Activated CD8-positive, alpha-beta memory T cell treated with anti-CD3 and anti-CD28 coated beads, Interleukin-2, amount 50 U/mL, for 24 hours (primary cell): ENCODE data around the gene KCNIP4.
"Not testable (repeated sequence)": the region's sequence is repeated elsewhere in the genome, so short reads cannot be mapped to it uniquely, and the experiment has no call there.

Source experiments
- DNase-seq: peaks from one replicate; pipeline ENCODE4 v3.0.0-alpha.2; 2020; ENCODE audit errors: extremely low read depth

Gene KCNIP4

DNA sequence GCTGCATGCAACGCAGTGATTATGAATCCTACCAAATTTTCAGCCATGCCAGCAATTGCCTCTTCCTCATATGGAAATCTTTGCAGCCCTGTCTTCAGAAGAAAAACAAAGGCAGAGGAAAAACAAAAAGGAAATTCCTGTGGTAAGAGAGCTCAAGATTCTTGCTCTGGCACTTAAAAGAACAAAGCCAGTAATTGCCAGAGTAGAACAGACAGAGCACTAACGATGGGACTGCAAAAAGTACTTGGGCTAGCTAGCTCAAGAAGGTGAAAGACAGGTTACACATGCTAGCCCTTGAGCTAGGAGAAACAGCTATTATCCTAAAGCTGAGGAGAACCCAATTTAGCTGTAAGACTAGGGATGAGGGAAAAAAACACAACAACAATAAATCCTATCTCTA, 582.3 kb downstream of the KCNIP4 start:
- DNase-seq = no peak

GRCh38 chr4:21363701-21364100, 584.9 kb downstream of the KCNIP4 start:
- DNase-seq = no peak

DNA sequence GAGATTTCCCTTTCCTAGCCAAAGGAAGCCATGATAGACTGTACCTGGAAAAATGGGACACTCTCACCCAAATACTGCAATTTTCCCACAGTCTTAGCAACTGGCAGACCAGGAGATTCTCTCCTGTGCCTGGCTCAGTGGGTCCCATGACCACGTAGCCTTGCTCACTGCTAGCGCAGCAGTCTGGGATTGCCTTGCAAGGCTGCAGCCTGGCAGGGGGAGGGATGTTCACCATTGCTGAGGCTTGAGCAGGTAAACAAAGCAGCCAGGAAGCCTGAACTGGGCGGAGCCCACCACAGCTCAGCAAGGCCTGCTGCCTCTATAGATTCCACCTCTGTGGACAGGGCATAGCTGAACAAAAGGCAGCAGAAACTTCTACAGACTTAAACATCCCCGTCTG, 596.2 kb downstream of the KCNIP4 start:
- DNase-seq = not testable (repeated sequence)

DNA sequence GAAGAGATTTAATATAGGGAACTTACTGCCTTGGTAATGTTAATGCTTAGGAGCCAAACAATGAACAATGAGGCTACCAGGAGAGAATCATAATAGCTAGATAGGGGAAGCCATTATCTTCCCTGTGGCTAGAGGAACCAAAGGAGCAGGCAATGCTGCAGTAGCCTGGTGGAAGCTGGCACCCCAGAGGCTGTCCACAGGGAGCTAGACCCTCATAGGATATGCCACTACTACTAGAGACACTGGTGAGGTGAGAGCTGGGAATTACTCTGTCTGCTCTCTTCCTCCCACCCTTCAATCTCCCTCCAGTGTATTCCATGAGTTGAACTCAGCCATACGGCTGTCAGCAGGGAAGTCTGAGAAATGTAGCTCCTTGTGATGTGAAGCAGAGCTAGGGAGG, 601.4 kb downstream of the KCNIP4 start:
- no peak for DNase-seq

GRCh38 chr4:21327976-21328700, 620.4 kb downstream of the KCNIP4 start:
- no peak for DNase-seq

DNA sequence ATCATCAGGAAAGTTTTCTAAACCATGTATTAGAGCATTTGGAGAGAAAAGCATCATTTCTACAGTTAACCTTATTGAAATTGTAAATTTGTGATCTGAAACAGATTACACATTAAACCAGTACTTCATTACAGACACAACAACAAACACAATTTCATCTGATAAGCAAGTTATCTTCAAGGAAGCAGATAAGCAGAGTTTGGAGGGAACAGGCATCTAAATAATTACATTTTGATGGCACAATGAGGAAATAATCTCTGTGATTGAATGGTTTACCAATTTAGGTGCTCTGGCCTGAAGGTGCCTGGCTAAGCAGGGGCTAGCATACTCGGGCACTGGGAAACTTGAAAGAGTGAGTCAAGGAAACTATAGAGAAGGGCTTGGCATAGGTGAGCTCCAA, 628.5 kb downstream of the KCNIP4 start:
- no peak for DNase-seq

- DNase-seq = no peak
Observed at GRCh38 chr4:21307709-21308108, 640.9 kb downstream of the KCNIP4 start.

- DNase-seq = no peak
Observed at GRCh38 chr4:21304540-21304887, 644.1 kb downstream of the KCNIP4 start.

DNA sequence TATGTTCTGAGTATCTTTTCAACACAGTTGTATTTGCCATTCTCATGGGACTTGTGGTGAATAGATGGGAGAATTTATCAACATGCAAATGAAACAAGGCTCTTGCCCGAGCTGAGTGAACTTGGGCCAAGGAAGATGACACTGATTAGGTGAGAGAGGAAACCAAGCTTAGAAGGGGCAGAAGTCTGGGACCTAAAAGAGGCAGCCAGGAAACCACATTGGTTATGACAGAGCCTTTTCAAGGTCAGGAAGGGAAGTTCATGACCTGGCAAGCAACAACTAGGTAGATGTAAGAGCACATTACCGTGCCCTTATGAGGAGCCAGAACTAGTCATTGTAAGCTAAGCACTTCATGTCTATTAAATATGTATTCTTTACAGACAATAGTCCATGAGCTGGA, 658.0 kb downstream of the KCNIP4 start:
- no peak for DNase-seq

DNA sequence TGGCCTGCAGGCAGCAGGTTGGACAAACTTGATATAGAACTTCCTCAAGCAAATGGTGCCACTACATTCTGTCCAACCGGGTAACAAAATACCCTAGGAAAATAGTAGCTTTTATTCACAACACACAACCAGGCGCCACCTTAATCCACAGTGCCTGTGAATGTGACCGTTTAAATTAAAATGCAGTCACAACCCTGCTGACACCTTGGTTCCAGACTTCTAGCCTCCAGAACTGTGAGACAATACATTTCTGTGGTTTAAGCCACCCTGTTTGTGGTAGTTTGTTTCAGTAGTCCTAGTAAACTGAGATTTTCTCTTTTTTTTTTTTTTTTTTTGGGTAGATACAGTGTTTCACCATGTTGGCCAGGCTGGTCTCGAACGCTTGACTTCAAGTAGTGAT, 672.5 kb downstream of the KCNIP4 start:
- no peak for DNase-seq

GRCh38 chr4:21271439-21272052, 677.0 kb downstream of the KCNIP4 start:
- DNase-seq = no peak

DNA sequence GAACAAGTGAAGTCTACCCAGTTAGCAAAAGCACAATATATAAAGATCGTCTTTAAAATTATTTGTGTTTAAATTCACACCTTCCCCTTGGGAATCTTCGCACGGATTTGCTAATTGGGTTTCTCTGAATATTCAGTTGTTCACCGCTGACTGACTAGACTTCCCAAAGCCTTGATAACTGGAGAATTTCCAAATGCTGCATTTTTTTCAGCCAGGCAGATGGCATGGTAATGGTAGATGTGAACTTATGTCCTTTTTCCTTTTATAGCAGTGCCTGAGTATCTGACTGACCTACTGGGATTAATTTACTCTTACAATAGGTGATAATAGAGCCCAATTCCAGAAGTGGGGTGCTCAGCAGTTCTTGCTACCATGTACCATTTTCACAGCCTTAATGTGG, 700.2 kb downstream of the KCNIP4 start:
- DNase-seq = no peak

DNA sequence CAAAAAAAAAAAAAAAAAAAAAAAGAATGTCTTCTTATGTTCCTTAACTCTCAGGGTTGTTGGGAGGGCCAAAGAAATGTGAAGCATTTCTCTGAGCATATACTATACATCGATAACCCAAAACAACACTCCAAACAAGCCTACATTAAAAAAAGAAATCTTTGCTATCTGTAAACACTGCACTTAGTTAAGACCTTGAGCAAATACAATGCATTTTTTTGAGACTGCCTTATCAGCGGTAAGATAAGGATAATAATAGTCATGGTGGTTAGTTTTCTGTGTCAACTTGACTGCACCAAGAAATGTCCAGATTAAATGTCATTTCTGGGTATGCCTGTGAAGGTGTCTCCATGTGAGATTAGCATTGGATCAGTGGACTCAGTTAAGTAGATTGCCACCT, 706.4 kb downstream of the KCNIP4 start:
- DNase-seq = no peak

DNA sequence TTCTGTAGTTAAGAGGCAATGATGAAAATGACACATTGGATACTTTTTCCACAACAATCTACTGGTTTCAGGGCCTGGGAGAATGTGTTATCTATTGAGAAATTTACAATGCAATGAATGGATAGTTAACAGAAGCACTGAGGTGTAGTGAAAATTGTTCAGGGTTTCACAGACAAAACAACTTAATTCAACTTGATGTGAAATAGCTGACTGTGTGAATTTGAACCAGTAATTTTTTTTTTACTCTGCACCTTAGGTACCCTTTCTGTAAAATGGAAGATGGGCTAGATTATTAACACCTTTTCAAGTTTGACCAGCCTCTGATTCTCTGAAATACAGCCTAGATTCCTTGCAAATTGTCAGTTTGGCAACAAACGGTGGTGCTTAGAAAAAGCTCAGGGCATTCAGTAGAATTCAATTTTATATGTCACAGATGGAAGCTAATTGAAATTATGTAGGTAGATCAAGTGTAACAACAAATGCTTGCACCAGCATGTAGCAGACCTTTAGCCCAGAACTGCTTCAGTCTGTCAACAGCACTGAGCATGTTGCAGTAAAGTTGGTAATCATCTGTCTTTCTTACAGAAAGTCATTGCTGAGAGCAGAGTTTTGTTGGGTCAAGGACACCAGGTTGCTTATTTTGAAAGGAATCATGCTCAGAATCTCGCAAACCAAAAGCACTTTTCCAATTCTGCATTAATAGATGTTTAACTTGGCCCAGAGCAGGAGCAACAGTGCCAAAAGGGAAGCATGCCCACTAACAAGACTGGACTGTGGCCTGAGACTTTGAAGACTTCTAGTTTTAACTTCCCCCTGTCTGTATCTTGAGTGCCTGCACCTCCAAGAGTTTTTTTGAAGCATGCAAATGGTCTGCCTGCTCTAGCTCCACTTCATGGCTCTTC, 721.7 kb downstream of the KCNIP4 start:
- DNase-seq = no peak

- DNase-seq = no peak
Observed at GRCh38 chr4:21211846-21212245, 736.7 kb downstream of the KCNIP4 start.

DNA sequence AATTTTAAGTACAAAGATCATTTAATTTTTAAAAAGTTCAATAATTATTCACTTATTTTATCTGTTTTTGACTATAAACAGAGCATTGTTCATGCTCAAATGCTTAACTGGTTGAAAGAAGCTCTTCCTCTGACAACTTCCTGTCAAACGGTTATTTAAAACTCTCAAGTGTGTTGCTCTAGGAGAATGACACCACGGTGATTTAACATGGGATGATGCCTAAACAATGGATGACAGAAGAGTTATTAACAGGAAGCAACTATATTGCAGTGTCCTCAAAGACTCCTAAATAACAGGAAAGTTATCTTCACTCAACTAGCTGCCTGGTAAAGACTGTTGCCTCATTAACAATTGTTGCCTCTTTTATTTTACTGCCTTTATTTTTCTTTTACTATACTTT, 738.7 kb downstream of the KCNIP4 start:
- DNase-seq = no peak

- DNase-seq = no peak
Observed at GRCh38 chr4:21205821-21206531, 742.6 kb downstream of the KCNIP4 start.

- DNase-seq = no peak
Observed at GRCh38 chr4:21203416-21203815, 745.2 kb downstream of the KCNIP4 start.

DNA sequence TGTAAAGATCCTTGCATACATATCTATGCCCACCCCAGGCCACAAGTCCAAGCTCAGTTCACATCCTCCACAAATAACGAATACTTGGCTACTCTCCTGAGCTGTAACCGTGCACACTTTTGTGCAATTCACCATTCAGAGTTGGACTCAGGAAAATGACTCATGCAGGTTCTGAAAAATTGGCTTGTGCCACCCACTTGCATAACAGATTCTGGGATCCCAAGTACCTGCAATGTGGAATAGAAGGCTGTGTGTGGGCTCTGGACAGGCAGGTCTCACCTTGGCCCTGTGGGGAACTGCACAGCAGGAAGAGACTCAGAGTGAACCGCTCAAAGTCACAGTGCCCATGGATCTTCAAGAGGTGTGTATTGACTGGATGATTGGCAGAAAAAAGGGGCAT, 745.6 kb downstream of the KCNIP4 start:
- no peak for DNase-seq

DNA sequence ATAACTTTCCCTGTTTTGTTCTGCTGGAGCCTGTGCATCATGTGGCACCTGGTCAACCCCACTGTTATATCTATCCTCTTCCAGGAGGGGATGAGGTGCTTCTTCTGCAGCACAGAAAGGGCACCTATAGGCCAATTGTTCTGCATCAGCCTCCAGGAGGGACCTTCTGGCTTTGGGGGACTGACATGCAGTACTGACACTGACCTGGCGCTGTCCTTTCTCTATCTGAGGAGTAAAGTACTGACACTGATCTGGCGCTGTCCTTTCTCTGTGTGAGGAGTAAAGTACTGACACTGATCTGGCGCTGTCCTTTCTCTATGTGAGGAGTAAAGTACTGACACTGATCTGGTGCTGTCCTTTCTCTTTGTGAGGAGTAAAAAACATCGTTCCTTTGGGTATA, 749.9 kb downstream of the KCNIP4 start:
- DNase-seq = no peak

GRCh38 chr4:21195682-21196081, 752.9 kb downstream of the KCNIP4 start:
- DNase-seq = no peak

GRCh38 chr4:21192367-21192766, 756.2 kb downstream of the KCNIP4 start:
- DNase-seq = no peak
